ENCODE data around the gene TKT.

Gene TKT

GRCh38 chr3:53224536-53224935, 31.3 kb downstream of the TKT start:
- no peak for DNase-seq (ENCODE audit: low read depth in 2 of 2)

- DNase-seq (ENCODE audit: low read depth in 2 of 2) = no peak
Measured at GRCh38 chr3:53224026-53224425, 31.8 kb downstream of the TKT start.

DNA sequence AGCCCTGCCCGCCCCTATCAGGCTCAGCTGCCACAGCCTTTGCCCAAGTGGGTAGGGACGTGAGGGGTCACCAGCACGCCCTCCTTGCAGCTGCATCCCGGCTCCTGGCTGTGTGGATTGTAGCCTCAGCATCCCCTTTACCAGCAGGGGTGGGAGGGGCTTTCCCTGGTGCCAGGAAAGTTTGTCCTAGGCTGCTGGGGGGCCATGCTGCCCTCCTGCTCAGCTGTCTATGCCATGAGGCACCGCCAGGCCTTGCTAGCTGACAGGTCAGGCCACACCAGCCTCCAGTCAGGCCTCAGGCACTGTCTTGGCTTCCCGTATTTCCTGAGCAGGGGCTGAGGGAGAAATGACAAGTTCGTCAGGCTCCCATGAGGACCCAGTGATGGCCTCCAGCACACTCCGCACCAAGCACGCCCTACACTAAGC, 32.3 kb downstream of the TKT start:
- DNase-seq (ENCODE audit: low read depth in 2 of 2) = no peak

DNA sequence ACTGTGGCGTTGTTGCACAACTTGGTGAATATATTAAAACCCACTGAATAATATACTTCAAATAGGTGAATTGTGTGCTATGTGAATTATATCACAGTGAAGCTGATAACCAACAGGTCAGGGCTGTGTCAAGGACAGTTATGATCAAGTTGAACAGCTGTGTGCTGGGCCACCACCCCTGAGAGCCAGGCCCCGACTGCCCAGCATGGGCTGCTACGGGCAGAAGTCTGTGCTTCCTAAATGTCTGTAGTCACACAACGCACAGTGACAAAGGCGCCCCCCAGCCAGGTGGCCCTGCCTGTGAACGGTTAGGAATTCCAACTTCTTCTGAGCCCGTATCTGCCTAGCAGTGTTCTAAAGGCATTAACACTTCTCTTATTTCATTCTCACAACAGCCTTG, 32.8 kb downstream of the TKT start:
- no peak for DNase-seq (ENCODE audit: low read depth in 2 of 2)

- no peak for DNase-seq (ENCODE audit: low read depth in 2 of 2)
Measured at GRCh38 chr3:53222183-53222901, 33.5 kb downstream of the TKT start.

DNA sequence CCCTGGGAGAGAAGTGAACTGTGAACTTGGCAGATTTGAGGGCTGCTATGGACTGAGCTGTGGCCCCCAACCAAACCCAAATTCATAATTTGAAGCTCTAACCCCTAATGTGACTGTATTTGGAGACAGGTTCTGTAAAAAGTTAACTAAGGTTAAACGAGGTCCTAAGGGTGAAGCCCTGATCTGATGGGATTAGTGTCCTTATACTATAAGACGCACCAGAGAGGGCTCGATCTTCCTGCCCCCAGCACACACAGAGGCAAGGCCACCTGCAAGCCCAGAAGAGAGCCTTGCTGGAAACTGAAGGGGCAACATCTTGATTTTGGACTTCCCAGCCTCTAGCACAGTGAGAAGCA, 34.0 kb downstream of the TKT start:
- DNase-seq (ENCODE audit: low read depth in 2 of 2) = no peak

DNA sequence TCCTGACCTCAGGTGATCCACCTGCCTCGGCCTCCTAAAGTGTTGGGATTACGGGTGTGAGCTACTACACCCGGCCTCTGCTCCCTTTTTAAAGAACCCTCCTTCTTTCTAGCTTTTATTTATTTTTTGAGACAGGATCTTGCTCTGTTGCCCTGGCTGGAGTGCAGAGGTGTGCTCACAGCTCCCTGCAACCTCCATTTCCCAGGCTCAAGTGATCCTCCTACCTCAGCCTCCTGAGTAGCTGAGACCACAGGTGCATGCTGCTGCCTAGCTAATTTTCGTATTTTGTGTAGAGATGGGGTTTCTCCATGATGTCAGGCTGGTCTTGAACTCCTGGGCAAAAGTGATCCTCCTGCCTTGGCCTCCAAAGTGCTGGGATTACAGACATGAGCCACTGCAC, 34.5 kb downstream of the TKT start:
- no peak for DNase-seq (ENCODE audit: low read depth in 2 of 2)

- DNase-seq (ENCODE audit: low read depth in 2 of 2) = peak; percentile 69 to 81
Measured at GRCh38 chr3:53219895-53220483, 35.8 kb downstream of the TKT start.

DNA sequence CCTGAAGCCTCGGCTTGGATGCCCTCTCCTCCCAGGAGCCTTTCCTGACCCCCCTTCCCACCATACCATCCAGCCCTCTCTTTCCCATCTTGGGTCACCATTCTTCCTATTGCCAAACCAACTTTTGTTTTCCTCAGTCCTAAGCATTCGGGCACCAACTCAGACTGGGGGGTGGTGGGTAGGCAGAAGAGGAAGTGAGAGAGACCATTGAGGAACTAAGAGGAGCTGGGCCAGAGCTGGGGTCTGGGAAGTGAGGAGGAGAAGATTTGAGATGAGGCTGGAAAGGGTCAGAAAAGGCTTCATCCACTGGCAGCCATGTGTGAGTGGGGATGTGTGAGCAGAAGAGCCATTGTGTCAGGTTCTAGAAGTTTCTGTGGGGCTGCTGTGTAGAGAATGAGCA, 37.7 kb downstream of the TKT start:
- DNase-seq (ENCODE audit: low read depth in 2 of 2) = no peak

GRCh38 chr3:53217175-53217574, 38.6 kb downstream of the TKT start:
- no peak for DNase-seq (ENCODE audit: low read depth in 2 of 2)

DNA sequence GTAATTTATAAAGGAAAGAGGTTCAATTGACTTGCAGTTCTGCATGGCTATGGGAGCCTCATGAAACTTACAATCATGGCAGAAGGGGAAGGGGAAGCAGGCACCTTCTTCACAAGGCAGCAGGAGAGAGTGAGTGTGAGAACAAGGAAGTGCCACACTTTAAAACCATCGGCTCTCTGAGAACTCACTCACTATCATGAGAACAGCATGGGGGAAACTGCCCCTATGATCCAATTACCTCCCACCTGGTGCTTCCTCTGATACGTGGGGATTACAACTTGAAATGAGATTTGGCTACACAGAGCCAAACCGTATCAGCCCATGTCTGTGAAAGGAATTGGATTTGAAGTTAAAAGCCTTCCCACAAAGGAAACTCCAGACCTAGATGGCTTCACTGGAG, 39.1 kb downstream of the TKT start:
- DNase-seq (ENCODE audit: low read depth in 2 of 2) = no peak

- DNase-seq (ENCODE audit: low read depth in 2 of 2) = no peak
Measured at GRCh38 chr3:53215816-53216215, 40.0 kb downstream of the TKT start.

GRCh38 chr3:53213276-53213675, 42.5 kb downstream of the TKT start:
- no peak for DNase-seq (ENCODE audit: low read depth in 2 of 2)

DNA sequence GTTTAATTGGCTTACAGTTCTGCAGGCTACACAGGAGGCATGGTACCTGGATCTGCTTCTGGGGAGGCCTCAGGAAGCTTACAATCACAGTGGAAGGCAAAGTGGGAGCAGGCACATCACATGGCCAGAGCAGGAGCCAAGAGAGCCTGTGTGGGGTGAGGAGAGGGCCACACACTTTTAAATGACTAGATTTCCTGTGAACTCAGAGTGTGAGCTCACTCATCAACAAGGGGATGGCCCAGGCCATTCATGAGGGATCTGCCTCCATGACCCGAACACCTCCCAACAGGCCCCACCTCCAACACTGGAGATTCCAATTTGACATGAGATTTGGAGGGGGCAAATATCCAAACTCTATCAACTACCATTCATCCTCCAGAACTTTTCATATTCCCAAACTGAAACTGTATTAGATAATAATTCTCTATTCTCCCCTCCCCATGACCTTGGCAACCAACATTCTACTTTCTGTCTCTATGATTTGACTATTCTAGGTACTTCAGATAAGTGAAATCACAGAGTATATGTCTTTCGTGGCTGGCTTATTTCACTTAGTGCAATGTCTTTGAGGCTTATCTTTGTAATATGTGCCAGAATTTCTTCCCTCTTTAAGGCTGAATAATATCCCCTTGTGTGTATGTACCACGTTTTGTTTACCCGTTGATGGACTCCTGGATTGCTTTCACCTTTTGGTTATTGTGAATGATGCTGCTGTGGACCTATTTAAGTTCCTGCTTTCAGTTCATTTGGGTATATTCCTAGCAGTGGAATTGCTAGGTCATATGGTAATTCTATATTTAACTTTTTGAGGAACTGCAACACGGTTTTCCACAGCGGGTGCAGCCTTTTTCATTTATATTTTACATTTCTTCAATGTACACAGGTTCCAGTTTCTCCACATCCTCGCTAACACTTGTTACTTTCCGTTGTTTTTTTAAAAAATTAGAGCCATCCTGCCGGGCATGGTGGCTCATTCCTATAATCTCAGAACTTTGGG, 43.8 kb downstream of the TKT start:
- no peak for DNase-seq (ENCODE audit: low read depth in 2 of 2)

- DNase-seq (ENCODE audit: low read depth in 2 of 2) = no peak
Measured at GRCh38 chr3:53202331-53203015, 53.3 kb downstream of the TKT start.

- no peak for DNase-seq (ENCODE audit: low read depth in 2 of 2)
Measured at GRCh38 chr3:53200501-53201498, 55.0 kb downstream of the TKT start.

DNA sequence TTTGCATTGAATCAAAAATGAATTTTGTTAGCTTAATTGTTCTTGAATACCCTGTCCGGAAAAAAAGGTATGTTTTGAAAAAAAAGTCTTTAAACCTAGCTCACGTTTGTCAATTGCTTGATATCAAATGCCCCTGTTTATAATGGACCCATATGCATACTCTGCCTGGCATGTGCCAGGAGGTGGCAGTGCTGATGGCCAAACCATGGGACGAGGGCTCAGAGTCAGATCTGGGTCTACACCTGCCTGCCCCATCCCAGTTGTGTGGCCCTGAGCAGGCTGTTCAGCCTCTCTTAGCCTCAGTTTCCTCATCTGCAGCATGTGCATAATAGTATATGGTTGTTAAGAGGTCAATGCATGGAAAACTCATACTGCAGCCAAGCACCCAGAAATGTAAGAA, 56.0 kb downstream of the TKT start:
- DNase-seq (ENCODE audit: low read depth in 2 of 2) = no peak

- DNase-seq (ENCODE audit: low read depth in 2 of 2) = no peak
Measured at GRCh38 chr3:53198996-53199395, 56.8 kb downstream of the TKT start.

GRCh38 chr3:53198256-53198977, 57.4 kb downstream of the TKT start:
- no peak for DNase-seq (ENCODE audit: low read depth in 2 of 2)

All from activated CD4-positive, alpha-beta T cell treated with anti-CD3 and anti-CD28 coated beads for 24 hours (primary cell).